Activated CD8-positive, alpha-beta memory T cell treated with anti-CD3 and anti-CD28 coated beads, Interleukin-2, amount 10 ng/mL, durations not matched to agents 7 days and 5 days (primary cell): ENCODE data around the gene C3. TPM values are rescaled to one million over a fixed set of nuclear protein-coding genes. Genes with fewer than 3 reads are reported as not detected.

Experiments
- ATAC-seq: fragments of 150-1000 bp; cut with Tn5 transposase; one replicate; pipeline ENCODE4 v1.10.0; 2021; ENCODE audit warnings: moderate library complexity
- CTCF ChIA-PET: fragments of 350-600 bp; sonication (Branson Sonifier 250); formaldehyde crosslinking; loops from one replicate; lab custom pipeline; 2021; ENCODE audit warnings: antibody characterized with exemption; lab: Charles Lee
- DNase-seq: peaks from one replicate; pipeline ENCODE4 v3.0.0-alpha.2; 2020
- H3K27ac Mint-ChIP-seq: one replicate; pipeline ENCODE4 v1.8.0; 2021; ENCODE audit warnings: mild to moderate bottlenecking, mixed read lengths
- H3K27me3 Mint-ChIP-seq: one replicate; pipeline ENCODE4 v1.8.0; 2021; ENCODE audit warnings: mixed read lengths
- H3K36me3 Mint-ChIP-seq: one replicate; pipeline ENCODE4 v1.8.0; 2021; ENCODE audit warnings: mild to moderate bottlenecking, mixed read lengths
- H3K4me1 Mint-ChIP-seq: one replicate; pipeline ENCODE4 v1.8.0; 2021; ENCODE audit warnings: mixed read lengths
- H3K4me3 Mint-ChIP-seq: one replicate; pipeline ENCODE4 v1.8.0; 2021; ENCODE audit warnings: mild to moderate bottlenecking, moderate library complexity, mixed read lengths
- H3K9me3 Mint-ChIP-seq: one replicate; pipeline ENCODE4 v1.8.0; 2022; ENCODE audit warnings: low read depth, mixed read lengths
- total RNA-seq, 2 experiments: library from RNA; stranded (reverse); gene quantifications; one replicate each; pipeline ENCODE4 v1.2.3, GENCODE V29; 2021

C3 gene
- total RNA-seq, 2 experiments from 2014 or later = 0.67 to 1.0 TPM

DNA sequence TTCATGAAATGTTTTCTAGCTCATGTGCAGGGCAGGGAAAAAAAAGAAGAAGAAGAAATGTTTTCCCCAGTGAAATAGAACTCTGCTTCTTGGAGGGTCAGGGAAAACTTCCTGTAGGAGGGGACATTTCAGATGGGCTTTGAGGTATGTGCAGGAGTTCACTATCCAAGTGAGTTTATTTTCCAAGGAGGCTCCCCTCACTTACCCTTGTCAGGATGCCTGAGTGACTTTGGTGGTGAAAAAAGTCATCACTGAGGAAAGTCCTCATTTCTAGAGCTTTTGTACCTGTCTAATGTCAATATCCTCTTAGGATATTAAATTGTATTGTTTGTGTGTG is 656 bp upstream of the C3 start:
- DNase-seq (no peak), ATAC-seq (no peak)
- peaks cover 2% of the 10 kb centered on the region for H3K27me3 Mint-ChIP-seq
- CTCF ChIA-PET = no interaction called here
- H3K9me3 Mint-ChIP-seq = peaks cover 6% of the 10 kb centered on the region
- no peaks in the 10 kb centered on the region for H3K36me3 Mint-ChIP-seq
- no peak overlapping the region for H3K4me3 Mint-ChIP-seq
- H3K27ac Mint-ChIP-seq = no peak overlapping the region
- H3K4me1 Mint-ChIP-seq = peaks cover 45% of the 10 kb centered on the region

- H3K9me3 Mint-ChIP-seq = peaks cover 6% of the 10 kb centered on the region
- CTCF ChIA-PET = no interaction called here
- no peak for DNase-seq
- peaks cover 2% of the 10 kb centered on the region for H3K27me3 Mint-ChIP-seq
- no peak overlapping the region for H3K27ac Mint-ChIP-seq
- H3K4me3 Mint-ChIP-seq = no peak overlapping the region
- peaks cover 40% of the 10 kb centered on the region for H3K4me1 Mint-ChIP-seq
- no peaks in the 10 kb centered on the region for H3K36me3 Mint-ChIP-seq
- no peak for ATAC-seq
Measured at GRCh38 chr19:6719992-6720368, 470 bp downstream of the C3 start.

DNA sequence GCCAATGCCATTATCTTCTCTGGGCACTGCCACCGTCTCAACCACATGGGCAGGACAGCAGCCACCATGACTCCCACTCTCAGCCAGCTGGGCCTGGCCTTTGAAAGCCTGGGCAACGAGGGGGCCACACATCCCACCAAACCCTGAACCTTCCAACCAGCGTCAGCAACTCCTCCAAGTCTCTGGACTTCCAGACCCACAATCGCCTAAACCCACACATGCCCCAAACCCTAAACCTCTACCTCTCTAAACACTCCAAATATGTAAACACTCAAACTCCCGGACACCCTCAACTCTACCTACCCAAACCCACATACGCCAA is 949 bp downstream of the C3 start:
- no peak overlapping the region for H3K27ac Mint-ChIP-seq
- H3K4me3 Mint-ChIP-seq = no peak overlapping the region
- H3K4me1 Mint-ChIP-seq = peaks cover 38% of the 10 kb centered on the region

GRCh38 chr19:6718741-6719539 is 1.5 kb downstream of the C3 start:
- Mint-ChIP-seq H3K9me3 (peaks cover 6% of the 10 kb centered on the region), H3K4me3 (no peak overlapping the region), H3K4me1 (peaks cover 38% of the 10 kb centered on the region), H3K27ac (no peak overlapping the region), H3K36me3 (no peaks in the 10 kb centered on the region), H3K27me3 (peaks cover 2% of the 10 kb centered on the region)
- ATAC-seq (peak; percentile 70), DNase-seq (peak; percentile 57)
- CTCF ChIA-PET = no interaction called here

More for the DNA sequence above, 949 bp downstream of the C3 start:
- Mint-ChIP-seq H3K36me3 (no peaks in the 10 kb centered on the region), H3K9me3 (peaks cover 6% of the 10 kb centered on the region), H3K27me3 (peaks cover 2% of the 10 kb centered on the region)
- DNase-seq (no peak), ATAC-seq (no peak)
- CTCF ChIA-PET = no interaction called here

- no peak overlapping the region for H3K27ac Mint-ChIP-seq
- no peak overlapping the region for H3K4me3 Mint-ChIP-seq
- no peaks in the 10 kb centered on the region for H3K36me3 Mint-ChIP-seq
- ATAC-seq (peak; percentile 9), DNase-seq (no peak)
- peaks cover 2% of the 10 kb centered on the region for H3K27me3 Mint-ChIP-seq
- peaks cover 6% of the 10 kb centered on the region for H3K9me3 Mint-ChIP-seq
- peaks cover 35% of the 10 kb centered on the region for H3K4me1 Mint-ChIP-seq
- CTCF ChIA-PET = interaction anchor here (0.6 kb wide), 1 partner anchor 351 kb away, joined by 6 read pairs; no protein-coding TSS in a partner anchor
Measured at GRCh38 chr19:6718111-6718740, 2.2 kb downstream of the C3 start.

DNA sequence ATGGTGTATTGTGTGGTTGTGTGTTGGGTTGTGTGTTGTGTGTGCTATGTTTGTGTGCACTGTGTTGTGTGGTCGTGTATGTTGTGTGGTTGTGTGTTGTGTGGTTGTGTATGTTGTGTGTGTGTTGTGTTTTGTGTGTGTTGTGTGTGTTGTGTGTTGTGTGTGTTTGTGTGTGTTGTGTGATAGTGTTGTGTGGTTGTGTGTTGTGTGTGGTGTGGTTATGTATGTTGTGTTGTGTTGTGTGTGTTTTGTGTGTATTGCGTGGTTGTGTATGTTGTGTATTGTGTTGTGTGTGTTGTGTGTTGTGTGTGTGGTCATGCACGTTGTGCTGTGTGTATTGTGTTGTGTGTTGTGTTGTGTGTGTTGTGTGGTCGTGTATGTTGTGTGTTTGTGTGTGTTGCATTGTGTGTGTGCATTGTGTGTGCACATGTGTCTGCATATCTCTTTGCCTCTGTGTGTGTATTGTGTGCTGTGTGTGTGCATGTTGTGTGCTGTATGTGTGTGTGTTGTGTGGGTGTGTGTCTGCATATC is 2.9 kb downstream of the C3 start:
- DNase-seq (no peak), ATAC-seq (no peak)
- Mint-ChIP-seq H3K9me3 (peaks cover 6% of the 10 kb centered on the region), H3K4me3 (no peak overlapping the region), H3K36me3 (no peaks in the 10 kb centered on the region), H3K4me1 (peaks cover 31% of the 10 kb centered on the region), H3K27me3 (peaks cover 2% of the 10 kb centered on the region), H3K27ac (peak overlapping the region; percentile 6)
- CTCF ChIA-PET = no interaction called here

- H3K27me3 Mint-ChIP-seq = peaks cover 2% of the 10 kb centered on the region
- ATAC-seq = no peak
- H3K9me3 Mint-ChIP-seq = peaks cover 6% of the 10 kb centered on the region
- H3K4me3 Mint-ChIP-seq = no peak overlapping the region
- no peak overlapping the region for H3K27ac Mint-ChIP-seq
- DNase-seq = no peak
- peaks cover 28% of the 10 kb centered on the region for H3K4me1 Mint-ChIP-seq
- CTCF ChIA-PET = no interaction called here
- H3K36me3 Mint-ChIP-seq = no peaks in the 10 kb centered on the region
Measured at GRCh38 chr19:6717036-6717435, 3.4 kb downstream of the C3 start.

- CTCF ChIA-PET = interaction anchor here (0.7 to 1.5 kb wide), 4 partner anchors 21 to 85 kb away, joined by 3 to 4 read pairs (median 3); no protein-coding TSS in a partner anchor
- no peak overlapping the region for H3K4me3 Mint-ChIP-seq
- no peaks in the 10 kb centered on the region for H3K36me3 Mint-ChIP-seq
- ATAC-seq (no peak), DNase-seq (no peak)
- no peak overlapping the region for H3K27ac Mint-ChIP-seq
- peaks cover 24% of the 10 kb centered on the region for H3K4me1 Mint-ChIP-seq
- H3K9me3 Mint-ChIP-seq = peaks cover 6% of the 10 kb centered on the region
- H3K27me3 Mint-ChIP-seq = peaks cover 3% of the 10 kb centered on the region
Measured at GRCh38 chr19:6716610-6716970, 3.9 kb downstream of the C3 start.

- Mint-ChIP-seq H3K27ac (no peak overlapping the region), H3K4me3 (no peak overlapping the region), H3K36me3 (no peaks in the 10 kb centered on the region), H3K27me3 (peaks cover 20% of the 10 kb centered on the region), H3K9me3 (peaks cover 6% of the 10 kb centered on the region), H3K4me1 (peaks cover 27% of the 10 kb centered on the region)
- ATAC-seq = no peak
- no peak for DNase-seq
- CTCF ChIA-PET = interaction anchor here (0.8 to 1.5 kb wide), 3 partner anchors 83 to 163 kb away, joined by 3 to 4 read pairs (median 4); no protein-coding TSS in a partner anchor
Measured at GRCh38 chr19:6714749-6715555, 5.5 kb downstream of the C3 start.

DNA sequence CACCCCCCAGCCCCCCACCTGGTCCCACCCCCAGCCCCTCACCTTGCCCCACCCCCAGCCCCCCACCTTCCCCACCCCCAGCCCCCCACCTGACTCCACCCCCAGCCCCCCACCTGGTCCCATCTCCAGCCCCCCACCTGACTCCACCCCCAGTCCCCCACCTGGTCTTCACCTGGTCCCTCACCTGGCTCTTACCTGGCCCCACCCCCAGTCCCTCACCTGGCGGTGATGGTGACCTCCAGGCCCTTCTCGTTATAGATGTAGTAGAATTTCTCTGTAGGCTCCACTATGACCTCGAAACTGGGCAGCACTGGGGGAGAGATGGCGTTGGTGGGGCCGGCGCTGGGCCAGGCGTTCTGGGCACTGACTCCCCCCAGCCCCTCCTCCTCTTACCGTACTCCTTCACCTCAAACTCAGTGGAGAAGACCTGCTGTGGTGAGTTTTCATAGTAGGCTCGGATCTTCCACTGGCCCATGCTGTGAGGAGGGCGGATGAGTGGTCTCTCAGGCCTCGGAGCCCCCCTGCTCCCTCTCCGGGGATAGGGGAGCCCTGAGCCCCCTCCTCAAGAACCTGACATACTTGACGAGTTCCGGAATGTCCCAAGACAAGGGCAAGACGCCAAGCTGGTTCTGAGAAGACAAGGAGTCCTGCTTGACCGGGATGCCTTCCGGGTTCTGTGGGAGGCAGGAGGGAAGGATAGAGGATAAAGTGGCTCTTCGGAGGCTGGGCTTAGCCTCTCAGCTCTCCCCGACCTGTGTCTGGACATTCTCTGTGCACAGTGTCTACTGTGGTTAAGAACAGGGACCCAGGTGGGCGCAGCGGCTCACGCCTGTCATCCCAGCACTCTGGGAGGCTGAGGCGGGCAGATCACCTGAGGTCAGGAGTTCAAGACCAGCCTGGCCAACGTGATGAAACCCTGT is 6.4 kb downstream of the C3 start:
- Mint-ChIP-seq H3K27me3 (peaks cover 29% of the 10 kb centered on the region), H3K4me3 (no peak overlapping the region), H3K36me3 (no peaks in the 10 kb centered on the region), H3K9me3 (peaks cover 6% of the 10 kb centered on the region), H3K27ac (no peak overlapping the region), H3K4me1 (peaks cover 19% of the 10 kb centered on the region)
- DNase-seq = no peak
- CTCF ChIA-PET = no interaction called here
- ATAC-seq = no peak

- ATAC-seq = no peak
- CTCF ChIA-PET = no interaction called here
- Mint-ChIP-seq H3K27me3 (peaks cover 37% of the 10 kb centered on the region), H3K4me3 (no peak overlapping the region), H3K27ac (no peak overlapping the region), H3K9me3 (peaks cover 6% of the 10 kb centered on the region), H3K4me1 (peaks cover 17% of the 10 kb centered on the region), H3K36me3 (no peaks in the 10 kb centered on the region)
- DNase-seq = no peak
Measured at GRCh38 chr19:6712692-6713670, 7.5 kb downstream of the C3 start.

- peaks cover 40% of the 10 kb centered on the region for H3K27me3 Mint-ChIP-seq
- no peak overlapping the region for H3K27ac Mint-ChIP-seq
- no peaks in the 10 kb centered on the region for H3K36me3 Mint-ChIP-seq
- DNase-seq = no peak
- H3K9me3 Mint-ChIP-seq = peaks cover under 1% of the 10 kb centered on the region
- CTCF ChIA-PET = no interaction called here
- no peak for ATAC-seq
- no peak overlapping the region for H3K4me3 Mint-ChIP-seq
- peaks cover 11% of the 10 kb centered on the region for H3K4me1 Mint-ChIP-seq
Measured at GRCh38 chr19:6712231-6712630, 8.2 kb downstream of the C3 start.
